ENCODE measurements around the gene ALKAL2. TPM values are rescaled to one million over a fixed set of nuclear protein-coding genes. Genes with fewer than 3 reads are reported as not detected.

Gene ALKAL2
- total and polyA plus RNA-seq, 2 of the 13 experiments (the other 11 are each of a cell fraction or from before 2014, with no cell fraction given): 0.22 to 1.7 TPM

- TF ChIP-seq, protein P1, sequence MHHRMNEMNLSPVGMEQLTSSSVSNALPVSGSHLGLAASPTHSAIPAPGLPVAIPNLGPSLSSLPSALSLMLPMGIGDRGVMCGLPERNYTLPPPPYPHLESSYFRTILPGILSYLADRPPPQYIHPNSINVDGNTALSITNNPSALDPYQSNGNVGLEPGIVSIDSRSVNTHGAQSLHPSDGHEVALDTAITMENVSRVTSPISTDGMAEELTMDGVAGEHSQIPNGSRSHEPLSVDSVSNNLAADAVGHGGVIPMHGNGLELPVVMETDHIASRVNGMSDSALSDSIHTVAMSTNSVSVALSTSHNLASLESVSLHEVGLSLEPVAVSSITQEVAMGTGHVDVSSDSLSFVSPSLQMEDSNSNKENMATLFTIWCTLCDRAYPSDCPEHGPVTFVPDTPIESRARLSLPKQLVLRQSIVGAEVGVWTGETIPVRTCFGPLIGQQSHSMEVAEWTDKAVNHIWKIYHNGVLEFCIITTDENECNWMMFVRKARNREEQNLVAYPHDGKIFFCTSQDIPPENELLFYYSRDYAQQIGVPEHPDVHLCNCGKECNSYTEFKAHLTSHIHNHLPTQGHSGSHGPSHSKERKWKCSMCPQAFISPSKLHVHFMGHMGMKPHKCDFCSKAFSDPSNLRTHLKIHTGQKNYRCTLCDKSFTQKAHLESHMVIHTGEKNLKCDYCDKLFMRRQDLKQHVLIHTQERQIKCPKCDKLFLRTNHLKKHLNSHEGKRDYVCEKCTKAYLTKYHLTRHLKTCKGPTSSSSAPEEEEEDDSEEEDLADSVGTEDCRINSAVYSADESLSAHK (CRISPR knock-in tag; IDR thresholded peaks at IDR 0.05; ENCODE audit: borderline replicate concordance): peak; percentile 41; the same call in 1 of the 2 replicates
- TF ChIP-seq ZBTB33 (CRISPR knock-in tag; IDR thresholded peaks at IDR 0.05) (peak; percentile 90), NKX3-1 (CRISPR knock-in tag; IDR thresholded peaks at IDR 0.05) (peak; percentile 37; the same call in 1 of the 2 replicates), GATAD2A (CRISPR knock-in tag; IDR thresholded peaks at IDR 0.05) (peak; percentile 100), ZBTB3 (CRISPR knock-in tag; IDR thresholded peaks at IDR 0.05; ENCODE audit: borderline replicate concordance, low read depth) (0 out of 2 replicates have a peak, but pooled peaks have one; percentile 60), ZNF879 (CRISPR knock-in tag; IDR thresholded peaks at IDR 0.05) (peak; percentile 52; the same call in 1 of the 2 replicates), BRD4 (CRISPR knock-in tag; IDR thresholded peaks at IDR 0.05) (peak; percentile 68; the same call in 1 of the 2 replicates), MAZ (IDR thresholded peaks at IDR 0.05; ENCODE audit: borderline replicate concordance, low read depth, low read length) (0 out of 2 replicates have a peak, but pooled peaks have one; percentile 23), MAZ (CRISPR knock-in tag; IDR thresholded peaks at IDR 0.05; ENCODE audit: low read depth) (peak; percentile 76), RBM39 (IDR thresholded peaks at IDR 0.05; ENCODE audit: low read depth, low read length, poor library complexity, severe bottlenecking) (no peak), DNMT3B (CRISPR knock-in tag; conservative IDR thresholded peaks at IDR 0.05) (peak; percentile 79; the same call in 1 of the 2 replicates), SPEN (CRISPR knock-in tag; IDR thresholded peaks at IDR 0.05; ENCODE audit: low read depth) (peak; percentile 94; the same call in 1 of the 2 replicates), ZNF564 (CRISPR knock-in tag; IDR thresholded peaks at IDR 0.05) (peak; percentile 45; the same call in 1 of the 2 replicates), E2F2 (CRISPR knock-in tag; IDR thresholded peaks at IDR 0.05; ENCODE audit: borderline replicate concordance) (no peak), HHEX (CRISPR knock-in tag; IDR thresholded peaks at IDR 0.05) (peak; percentile 94), IKZF4 (CRISPR knock-in tag; IDR thresholded peaks at IDR 0.05; ENCODE audit: borderline replicate concordance, low read depth, not compliant biosample characterization) (no peak), ZMYM3 (CRISPR knock-in tag; IDR thresholded peaks at IDR 0.05) (peak; percentile 81; the same call in 1 of the 2 replicates), ZNF781 (CRISPR knock-in tag; IDR thresholded peaks at IDR 0.05; ENCODE audit: borderline replicate concordance, not compliant biosample characterization) (no peak)
- TF ChIP-seq, protein P2, sequence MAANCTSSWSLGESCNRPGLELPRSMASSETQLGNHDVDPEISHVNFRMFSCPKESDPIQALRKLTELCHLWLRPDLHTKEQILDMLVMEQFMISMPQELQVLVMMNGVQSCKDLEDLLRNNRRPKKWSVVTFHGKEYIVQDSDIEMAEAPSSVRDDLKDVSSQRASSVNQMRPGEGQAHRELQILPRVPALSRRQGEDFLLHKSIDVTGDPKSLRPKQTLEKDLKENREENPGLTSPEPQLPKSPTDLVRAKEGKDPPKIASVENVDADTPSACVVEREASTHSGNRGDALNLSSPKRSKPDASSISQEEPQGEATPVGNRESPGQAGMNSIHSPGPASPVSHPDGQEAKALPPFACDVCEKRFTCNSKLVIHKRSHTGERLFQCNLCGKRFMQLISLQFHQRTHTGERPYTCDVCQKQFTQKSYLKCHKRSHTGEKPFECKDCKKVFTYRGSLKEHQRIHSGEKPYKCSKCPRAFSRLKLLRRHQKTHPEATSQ (CRISPR knock-in tag; IDR thresholded peaks at IDR 0.05; ENCODE audit: borderline replicate concordance): peak; percentile 99
Measured at GRCh38 chr2:260507-261161, 27.3 kb downstream of the ALKAL2 start (continued).

Data from HepG2 (cell line).